ENCODE results near the gene KRTAP12-2.

DNA sequence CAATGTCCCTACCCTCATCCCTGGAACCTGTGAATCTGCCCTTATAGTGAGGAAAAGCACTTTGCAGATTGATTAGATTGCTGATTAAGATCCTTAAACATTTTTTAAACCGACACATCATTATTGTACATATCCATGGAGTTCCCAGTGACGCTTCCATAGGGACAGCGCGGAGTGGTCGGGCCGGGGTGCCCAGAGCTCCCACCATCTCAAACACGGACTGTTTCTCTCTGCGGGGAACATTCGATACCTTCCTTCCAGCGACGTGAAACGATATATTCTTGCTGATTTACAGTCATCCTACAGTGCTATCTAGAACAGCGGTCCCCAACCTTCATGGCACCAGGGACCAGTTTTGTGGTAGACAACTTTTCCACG, 34.3 kb upstream of the KRTAP12-2 start:
- TF ChIP-seq EP300 (IDR thresholded peaks at IDR 0.05), result no peak
- TF ChIP-seq POLR2A (IDR thresholded peaks at IDR 0.05), result no peak
